OCI-LY1 (cell line): ENCODE data around the gene TRIM46.

Experiments
- EZH2 ChIP-seq: fragments of 200-600 bp; sonication (generic), shearing (Covaris generic); IDR thresholded peaks from 2 replicates; pipeline ENCODE4 v1.8.0; 2017; ENCODE audit warnings: borderline replicate concordance, mixed run types, mild to moderate bottlenecking, antibody characterized with exemption, low read length, moderate library complexity, mixed read lengths
- TF ChIP-seq, protein P1 (sequence below): fragments of 200-600 bp; sonication (generic), shearing (Covaris generic); IDR thresholded peaks from 2 replicates; pipeline ENCODE4 v1.5.1; 2017; ENCODE audit warnings: mild to moderate bottlenecking, antibody characterized with exemption, low read length, moderate library complexity, mixed read lengths

DNA sequence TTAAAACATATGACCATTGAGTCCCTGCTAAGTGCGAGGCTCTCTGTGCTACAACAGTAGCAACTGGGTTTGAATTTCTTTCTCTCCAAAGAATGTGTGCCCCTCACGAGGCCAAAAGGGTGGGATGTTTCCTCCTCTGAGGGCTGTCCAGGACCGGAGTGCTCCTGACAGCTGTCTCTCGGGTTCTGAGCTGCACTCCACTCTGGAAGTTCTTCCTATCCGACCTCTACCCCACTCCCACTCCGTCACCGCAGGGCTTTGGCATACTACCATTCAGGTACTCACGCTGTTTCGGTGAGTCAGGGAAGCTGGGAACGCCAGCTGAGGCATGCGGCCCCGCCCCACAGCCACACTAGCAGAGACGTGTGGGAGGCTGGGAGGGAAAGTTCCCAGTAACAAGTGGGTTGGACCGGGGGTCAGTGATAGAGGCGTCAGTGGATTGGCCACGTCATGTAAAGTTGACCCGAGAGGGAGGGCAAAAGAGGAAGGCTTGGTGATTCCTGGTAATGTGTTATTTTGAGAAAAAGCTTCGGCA lies 38.7 kb upstream of the TRIM46 start:
- TF ChIP-seq, protein P1, sequence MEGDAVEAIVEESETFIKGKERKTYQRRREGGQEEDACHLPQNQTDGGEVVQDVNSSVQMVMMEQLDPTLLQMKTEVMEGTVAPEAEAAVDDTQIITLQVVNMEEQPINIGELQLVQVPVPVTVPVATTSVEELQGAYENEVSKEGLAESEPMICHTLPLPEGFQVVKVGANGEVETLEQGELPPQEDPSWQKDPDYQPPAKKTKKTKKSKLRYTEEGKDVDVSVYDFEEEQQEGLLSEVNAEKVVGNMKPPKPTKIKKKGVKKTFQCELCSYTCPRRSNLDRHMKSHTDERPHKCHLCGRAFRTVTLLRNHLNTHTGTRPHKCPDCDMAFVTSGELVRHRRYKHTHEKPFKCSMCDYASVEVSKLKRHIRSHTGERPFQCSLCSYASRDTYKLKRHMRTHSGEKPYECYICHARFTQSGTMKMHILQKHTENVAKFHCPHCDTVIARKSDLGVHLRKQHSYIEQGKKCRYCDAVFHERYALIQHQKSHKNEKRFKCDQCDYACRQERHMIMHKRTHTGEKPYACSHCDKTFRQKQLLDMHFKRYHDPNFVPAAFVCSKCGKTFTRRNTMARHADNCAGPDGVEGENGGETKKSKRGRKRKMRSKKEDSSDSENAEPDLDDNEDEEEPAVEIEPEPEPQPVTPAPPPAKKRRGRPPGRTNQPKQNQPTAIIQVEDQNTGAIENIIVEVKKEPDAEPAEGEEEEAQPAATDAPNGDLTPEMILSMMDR = no peak
- no peak for TF ChIP-seq EZH2
